Stimulated activated CD8-positive, alpha-beta memory T cell treated with anti-CD3 and anti-CD28 coated beads, Interleukin-12 subunit alpha, Interleukin-12 subunit beta, amount 100 ng/mL, for 24 hours (primary cell): ENCODE data around the gene ELL2.

Experiments
- DNase-seq: peaks from one replicate; pipeline ENCODE4 v3.0.0-alpha.2; 2020; ENCODE audit errors: extremely low read depth

Gene ELL2

DNA sequence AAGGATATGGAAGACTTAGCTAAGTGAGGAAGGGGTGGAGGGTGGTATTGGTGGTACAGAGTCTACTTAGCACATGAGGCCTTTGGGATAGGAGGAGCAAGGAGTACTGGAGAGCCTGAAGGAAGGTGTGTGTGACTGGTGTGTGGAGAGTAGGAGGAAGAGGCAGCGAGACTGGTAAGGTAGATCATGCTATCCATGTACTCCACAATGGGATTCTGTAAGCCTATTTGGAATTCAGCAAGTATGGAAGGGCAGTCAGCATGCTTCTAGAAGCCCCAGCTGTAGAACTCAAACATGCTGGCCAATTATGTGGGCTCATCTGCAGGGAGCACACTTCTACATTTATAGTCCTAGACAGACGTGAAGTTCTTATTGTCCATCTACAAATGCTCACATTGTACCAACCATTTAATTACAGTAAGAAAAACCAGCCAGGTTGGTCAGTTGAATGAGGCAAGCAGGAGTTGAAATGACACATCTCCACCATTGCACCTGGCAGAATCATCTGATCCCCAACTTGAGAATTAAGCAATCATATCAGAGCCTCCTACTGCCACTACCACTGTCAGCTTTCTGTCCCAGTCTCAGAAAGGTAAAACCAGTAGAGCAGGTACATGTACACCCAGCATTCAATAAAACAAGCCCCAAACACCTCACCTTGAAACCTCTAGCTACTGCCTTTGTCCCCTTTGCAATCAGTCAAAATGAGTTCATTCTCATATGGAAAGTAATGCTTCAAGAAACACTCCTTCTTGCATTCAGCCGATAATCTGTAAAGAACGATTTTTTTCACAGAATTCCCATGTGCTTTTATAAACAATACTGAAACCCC lies 78.2 kb downstream of the ELL2 start:
- no peak for DNase-seq

- DNase-seq: no peak
Measured at GRCh38 chr5:95881833-95882232, 79.8 kb downstream of the ELL2 start.

DNA sequence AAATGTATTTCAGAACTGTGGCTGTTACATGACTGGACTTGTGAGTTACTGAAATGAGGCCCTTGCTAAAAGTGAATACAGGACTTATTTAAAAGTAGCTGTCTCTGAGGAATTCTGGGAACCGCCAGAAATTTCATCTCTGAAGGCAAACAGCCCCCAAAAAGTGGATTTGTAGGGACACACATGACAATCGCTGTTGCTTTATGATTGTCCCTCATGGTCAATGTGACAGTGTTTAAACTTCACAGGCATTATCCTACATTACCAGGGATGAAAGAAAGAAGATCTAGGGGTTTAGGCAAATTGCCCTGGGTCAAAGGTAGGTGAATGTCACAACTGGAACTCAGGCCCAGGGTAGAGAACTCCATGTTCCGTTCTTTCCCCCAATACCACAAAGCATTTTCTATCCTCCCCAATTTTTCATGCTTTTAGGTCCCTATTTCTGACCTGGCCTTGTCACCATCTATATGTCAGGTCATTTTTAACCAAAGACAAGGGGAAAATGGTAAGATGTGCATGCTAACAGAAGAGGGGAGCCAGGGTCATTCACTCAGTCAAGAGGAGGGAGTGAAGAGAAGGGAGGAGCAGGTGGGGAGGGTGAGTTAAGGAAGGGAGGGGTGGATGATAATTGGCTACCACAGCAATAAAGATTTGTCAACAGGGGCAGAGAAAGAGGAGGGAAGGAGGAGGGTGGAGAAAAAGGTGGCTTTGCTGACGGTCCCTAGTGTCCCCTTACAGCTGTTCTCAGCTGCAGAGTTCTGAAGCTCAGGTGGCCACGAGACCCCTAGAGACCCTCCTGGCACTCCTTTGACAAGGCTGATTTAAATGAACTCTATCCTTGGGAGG lies 81.3 kb downstream of the ELL2 start:
- no peak for DNase-seq

- DNase-seq: no peak
Measured at GRCh38 chr5:95879661-95880060, 82.0 kb downstream of the ELL2 start.

DNA sequence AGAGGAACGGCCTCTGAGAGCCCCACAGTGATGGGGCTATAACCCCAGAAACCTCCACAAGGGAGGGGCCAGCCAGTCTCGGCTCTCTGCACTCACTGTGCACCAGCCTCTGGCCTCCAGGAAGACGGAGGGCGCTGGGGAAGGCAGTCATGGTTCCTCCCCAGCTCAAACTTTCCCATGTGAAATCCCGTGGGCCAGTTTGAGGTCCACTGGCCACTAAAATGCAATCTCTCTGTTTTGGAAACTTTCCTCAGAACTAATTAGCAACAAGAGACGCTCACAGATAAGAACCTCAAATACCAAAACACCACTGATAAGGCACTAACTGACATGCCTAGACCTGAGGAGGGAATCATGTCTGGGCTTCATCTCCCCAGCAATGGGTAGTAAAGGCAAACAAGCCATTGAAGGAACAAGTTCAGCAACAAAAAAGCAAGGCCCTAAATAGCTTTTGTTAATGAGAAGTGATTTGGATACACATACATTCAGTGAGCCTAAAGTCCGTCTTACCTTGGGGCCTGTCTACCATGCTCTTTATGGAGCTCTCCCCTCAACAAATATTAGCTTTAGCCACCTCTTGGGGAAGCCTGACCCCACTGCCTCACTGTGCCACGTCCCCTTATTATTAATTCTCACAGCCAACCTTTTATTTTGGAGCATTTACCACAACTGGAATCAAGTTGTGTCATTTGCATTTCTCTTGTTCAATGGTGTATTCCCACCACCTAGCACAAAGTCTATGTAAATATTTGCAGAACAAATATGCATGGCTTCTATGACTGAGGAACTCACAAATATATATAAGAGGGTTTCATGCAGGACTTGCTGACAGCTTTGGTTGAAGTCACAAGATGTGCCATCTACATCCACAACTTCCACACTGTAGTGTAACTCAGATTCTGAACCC lies 83.0 kb downstream of the ELL2 start:
- no peak for DNase-seq

DNA sequence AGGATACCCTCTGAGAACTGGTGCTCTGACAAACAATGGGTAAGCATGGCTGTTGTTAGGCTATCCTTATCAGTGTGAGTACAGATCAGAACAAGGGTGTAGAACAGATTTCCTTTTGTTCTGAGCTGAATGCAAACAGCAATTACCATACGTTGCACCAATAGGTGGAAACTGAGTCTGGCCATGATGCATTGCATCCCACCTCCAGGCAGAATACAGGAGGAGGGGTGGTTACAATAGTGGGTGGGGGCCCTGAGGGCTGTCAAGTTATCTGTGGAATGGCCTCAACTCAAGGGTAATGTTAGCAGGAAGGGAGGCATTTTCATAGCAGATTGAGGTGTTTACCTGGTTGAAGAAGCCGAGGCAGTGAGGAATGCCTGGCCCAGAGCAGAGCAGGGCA lies 84.9 kb downstream of the ELL2 start:
- no peak for DNase-seq

DNA sequence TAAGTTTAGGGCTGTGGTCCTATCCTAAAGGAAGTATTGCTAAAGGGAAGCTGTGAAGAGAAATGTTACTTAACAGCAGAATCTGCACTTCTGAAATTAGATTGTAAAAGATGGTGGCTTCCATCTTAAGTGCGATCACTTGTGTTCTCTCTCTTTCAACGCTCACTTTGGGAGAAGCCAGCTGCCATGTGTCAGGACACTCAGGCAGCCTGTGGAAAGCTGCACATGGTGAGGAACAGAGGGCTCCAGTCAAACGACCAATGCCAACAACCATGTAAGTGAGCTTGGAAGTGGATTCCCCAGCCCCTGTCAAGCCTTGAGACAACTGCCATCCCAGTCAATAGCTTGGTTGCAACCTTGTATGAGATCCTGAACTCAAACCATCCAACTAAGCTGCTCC lies 87.4 kb downstream of the ELL2 start:
- DNase-seq: no peak

DNA sequence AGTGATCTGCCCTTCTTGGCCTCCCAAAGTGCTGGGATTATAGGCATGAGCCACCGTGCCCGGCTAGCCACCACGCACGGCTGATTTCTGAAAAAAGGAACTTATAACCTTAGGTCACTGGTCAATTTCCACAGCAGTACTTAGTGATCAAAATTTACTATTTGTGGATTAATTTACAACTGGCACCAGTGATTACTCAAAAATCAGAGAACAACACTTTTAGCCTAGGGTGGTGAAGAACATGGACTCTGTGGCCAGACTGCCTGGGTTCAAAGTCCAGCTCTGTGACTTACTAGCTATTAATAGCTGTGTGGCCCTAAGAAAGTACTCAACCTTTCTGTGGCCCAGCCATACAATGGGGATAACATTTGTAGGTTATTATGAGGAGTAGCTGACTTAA lies 88.3 kb downstream of the ELL2 start:
- DNase-seq: no peak

GRCh38 chr5:95872346-95873268 lies 89.0 kb downstream of the ELL2 start:
- no peak for DNase-seq

GRCh38 chr5:95871146-95871806 lies 90.4 kb downstream of the ELL2 start:
- no peak for DNase-seq

DNA sequence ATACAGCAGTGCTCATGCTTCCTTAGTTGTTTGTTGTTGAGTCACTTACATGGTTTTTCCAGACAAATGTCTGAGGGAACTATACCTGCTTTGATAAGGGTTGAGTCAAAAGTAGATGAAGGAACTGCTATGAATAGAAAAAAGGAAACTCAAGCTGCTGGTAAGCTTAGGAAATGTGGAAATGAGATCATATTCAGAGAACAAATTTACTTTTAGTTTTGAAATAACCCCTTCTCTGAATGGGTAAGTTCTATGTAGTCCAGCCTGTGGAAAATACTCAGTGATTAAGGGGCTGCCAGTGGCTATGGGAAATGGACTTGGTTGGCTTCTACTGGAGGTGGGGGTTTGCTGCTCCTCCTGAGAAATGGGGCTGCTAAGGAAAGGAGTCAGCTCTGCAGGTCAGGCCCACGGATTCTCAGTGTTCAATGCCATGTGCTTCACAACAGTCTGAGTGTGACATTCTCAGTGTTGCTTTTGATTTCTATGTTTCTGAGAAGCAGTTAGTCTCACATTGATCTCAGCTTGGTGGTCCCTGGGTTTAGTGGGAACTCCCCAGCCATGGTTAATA lies 91.5 kb downstream of the ELL2 start:
- DNase-seq: peak; percentile 30

DNA sequence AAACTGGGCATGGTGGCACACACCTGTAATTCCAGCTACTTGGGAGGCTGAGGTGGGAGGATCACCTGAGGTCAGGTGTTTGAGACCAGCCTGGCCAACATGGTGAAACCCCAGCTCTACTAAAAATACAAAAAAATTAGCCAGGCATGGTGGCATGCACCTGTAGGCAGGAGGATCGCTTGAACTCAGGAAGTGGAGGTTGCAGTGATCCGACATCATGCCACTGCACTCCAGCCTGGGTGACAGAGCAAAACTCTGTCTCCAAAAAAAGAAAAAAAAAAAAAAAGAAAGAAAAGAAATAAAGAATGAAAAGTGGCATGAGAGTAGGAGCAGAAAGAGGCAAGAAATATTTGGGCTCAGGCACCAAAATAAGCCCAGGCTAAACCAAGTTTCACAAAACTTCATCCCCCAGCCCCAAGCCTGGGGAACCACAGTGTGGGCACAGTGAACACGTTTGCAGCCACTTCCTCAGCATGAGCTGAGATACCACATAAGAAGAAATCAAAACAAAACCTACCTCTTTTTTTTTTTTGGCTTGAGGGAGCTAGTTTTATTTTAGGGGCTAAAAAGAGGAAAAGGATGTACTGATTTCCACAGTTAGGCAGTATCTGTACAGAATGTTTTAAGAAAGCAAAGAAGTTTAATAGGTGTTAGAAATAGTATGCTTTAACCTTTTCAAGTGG lies 92.3 kb downstream of the ELL2 start:
- DNase-seq: peak; percentile 10

DNA sequence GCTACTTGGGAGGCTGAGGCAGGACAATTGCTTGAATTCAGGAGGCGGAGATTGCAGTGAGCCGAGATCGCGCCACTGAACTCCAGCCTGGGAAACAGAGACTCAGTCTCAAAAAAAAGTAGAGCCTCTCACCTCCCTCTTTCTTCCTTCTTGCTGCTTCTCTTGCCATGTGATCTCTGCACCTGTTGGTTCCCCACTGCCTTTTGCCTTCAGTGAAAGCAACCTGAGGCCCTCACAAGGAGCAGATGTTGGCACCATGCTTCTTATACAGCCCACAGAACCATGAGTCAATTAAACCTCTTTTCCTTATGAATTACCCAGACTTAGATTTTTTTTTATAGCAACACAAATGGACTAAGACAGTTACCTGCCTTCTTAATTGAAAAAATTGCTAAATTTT lies 93.5 kb downstream of the ELL2 start:
- no peak for DNase-seq

- DNase-seq: no peak
Measured at GRCh38 chr5:95866435-95867040, 95.1 kb downstream of the ELL2 start.

DNA sequence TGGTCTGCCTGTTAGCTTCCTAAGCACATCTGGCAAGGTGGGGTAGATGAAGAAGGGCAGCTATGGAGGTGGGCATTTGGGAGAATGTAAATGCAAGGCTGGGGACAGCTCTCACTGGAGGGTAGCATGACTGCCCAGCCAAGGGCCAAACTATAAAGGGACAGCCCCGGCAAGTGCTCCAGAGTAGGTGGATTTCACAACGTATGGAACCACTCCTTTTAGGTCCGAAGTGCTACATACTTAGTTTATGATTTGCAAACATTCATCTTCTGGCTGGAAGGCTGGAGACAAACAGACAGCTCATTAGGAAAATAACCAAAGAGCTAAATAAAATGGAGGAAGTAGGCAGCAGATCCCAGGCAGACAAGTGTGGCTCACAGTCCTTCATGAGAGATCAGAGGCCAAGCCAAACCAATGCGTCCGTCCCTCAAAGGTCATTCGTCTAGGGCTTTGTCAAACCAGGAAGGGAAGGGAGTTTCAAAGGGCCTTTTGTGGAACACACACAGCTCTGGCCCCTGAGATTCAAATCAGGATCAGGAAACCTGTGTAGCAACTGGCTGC lies 96.6 kb downstream of the ELL2 start:
- DNase-seq: no peak

GRCh38 chr5:95864456-95864855 lies 97.2 kb downstream of the ELL2 start:
- DNase-seq: no peak

- no peak for DNase-seq
Measured at GRCh38 chr5:95863383-95863757, 98.3 kb downstream of the ELL2 start.

DNA sequence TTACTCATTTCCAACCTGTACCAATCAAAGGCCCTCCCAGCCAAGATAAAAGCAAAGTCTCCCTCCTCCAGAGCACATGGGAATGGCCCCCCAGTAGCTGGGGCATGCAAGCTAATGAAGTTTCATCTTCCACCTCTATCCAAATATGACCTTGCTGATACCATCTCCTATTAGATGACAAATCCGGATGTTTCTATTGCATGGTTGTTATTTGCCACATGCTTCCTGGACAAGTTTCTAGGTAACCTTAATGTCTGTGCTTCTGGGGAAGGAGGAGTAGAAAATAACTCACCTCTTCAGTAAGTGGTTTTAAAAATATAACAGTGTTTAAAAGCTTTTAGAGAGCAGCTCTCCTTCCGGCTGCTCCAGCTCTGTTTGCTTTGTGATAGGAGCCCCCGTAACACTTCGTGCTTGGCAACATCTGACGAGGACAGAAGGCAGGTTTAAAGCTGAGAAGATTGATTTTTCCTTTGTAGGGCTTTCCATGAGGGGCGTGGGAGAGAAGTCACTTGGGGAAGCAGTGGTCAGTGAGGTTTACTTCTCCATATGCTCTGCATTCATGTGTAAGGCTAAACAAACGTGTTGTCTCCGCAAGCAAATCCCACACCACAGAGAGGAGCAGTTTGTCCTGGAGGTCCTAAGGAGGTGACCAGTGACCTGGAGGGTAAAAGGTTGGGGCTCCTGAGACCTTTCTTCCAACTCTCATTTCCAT lies 98.8 kb downstream of the ELL2 start:
- DNase-seq: no peak
